Small intestine (tissue), 16 donors: ENCODE data around the gene ITGB8. TPM values are rescaled to one million over a fixed set of nuclear protein-coding genes. Genes with fewer than 3 reads are reported as not detected.

Source experiments
- DNase-seq, 2 donors: peaks; one replicate each; pipeline versions ENCODE4 v3.0.0 to v3.0.0-alpha.2; 2013
- FAIRE-seq: peaks from 2 replicates; lab custom pipeline; 2012; peaks lifted over from hg19 to GRCh38; lab: Jason Lieb, UNC
- H3K27ac ChIP-seq, 3 donors: one replicate each; pipeline ENCODE4 v1.5.1; 2013; ENCODE audit warnings: low read length in 2 of 3, mild to moderate bottlenecking in 2 of 3, control low read depth in 1 of 3, inconsistent platforms in 1 of 3, low read depth in 1 of 3, moderate library complexity in 1 of 3
- H3K27me3 ChIP-seq, 3 donors: one replicate each; pipeline ENCODE4 v1.6.1; 2013; ENCODE audit warnings: low read length in 3 of 3, inconsistent platforms in 1 of 3; ENCODE audit not compliant: control insufficient read depth in 3 of 3, insufficient read depth in 3 of 3
- H3K36me3 ChIP-seq, 3 donors: one replicate each; pipeline ENCODE4 v1.6.1; 2013; ENCODE audit warnings: low read length in 3 of 3, inconsistent platforms in 1 of 3, low read depth in 1 of 3, mild to moderate bottlenecking in 1 of 3, moderate library complexity in 1 of 3; ENCODE audit not compliant: control insufficient read depth in 3 of 3, insufficient read depth in 2 of 3
- H3K4me1 ChIP-seq, 3 donors: one replicate each; pipeline ENCODE4 v1.6.1; 2013; ENCODE audit warnings: low read length in 2 of 3, inconsistent platforms in 1 of 3, low read depth in 1 of 3, mild to moderate bottlenecking in 1 of 3, moderate library complexity in 1 of 3; ENCODE audit not compliant: control insufficient read depth in 3 of 3, insufficient read depth in 2 of 3
- H3K4me3 ChIP-seq, 3 donors: one replicate each; pipeline ENCODE4 v1.5.1; 2013; ENCODE audit warnings: low read length in 3 of 3, control low read depth in 1 of 3, inconsistent platforms in 1 of 3, low read depth in 1 of 3, mild to moderate bottlenecking in 1 of 3, moderate library complexity in 1 of 3
- H3K9me3 ChIP-seq, 2 donors: one replicate each; pipeline ENCODE4 v1.6.1; 2013; ENCODE audit warnings: low read depth in 1 of 2, low read length in 1 of 2; ENCODE audit not compliant: control insufficient read depth in 2 of 2, insufficient read depth in 1 of 2
- WGBS, 3 donors: extraction: QIAGEN DNeasy Blood & Tissue Kit; methylation state at CpG; one replicate each; pipeline ENCODE4 v1.1.7; 2013; 5-methylcytosine and 5-hydroxymethylcytosine counted together
- long read RNA-seq, 10 donors: transcript quantifications; one replicate each; lab custom pipeline, GENCODE V29; 2026
- polyA plus RNA-seq, 4 donors: library from polyadenylated mRNA; stranded (reverse) in 3 of 4; unstranded in 1 of 4; fragments of 200-250 nt in 3 of 4; fragments of 120-200 nt in 1 of 4; gene quantifications; one replicate each; pipeline versions ENCODE4 v1.2.1 to v1.2.3, GENCODE V29; 2013
- donor health status: healthy with polysubstance abuse.
- donor health status: control.
- donor health status: control.
- donor health status: Bipolar disorder and iron deficiency.
- donor health status: healthy.

The ITGB8 gene
- polyA plus RNA-seq: 10 to 100 TPM in 1 of 4 donors, 1 to 10 TPM in 1, under 1 TPM in 2; 0.45 to 37.7 (median 1.9) TPM
- long read RNA-seq, donor 1, partial matches to known transcripts: 0 of 1 reads
- long read RNA-seq, donor 1, other reads (novel, unspliced or antisense): 0 of 1 reads
- long read RNA-seq, donor 2, full-length matches to known transcripts: 2 of 2 reads
- long read RNA-seq, donor 2, partial matches to known transcripts: 0 of 2 reads
- long read RNA-seq, donor 2, other reads (novel, unspliced or antisense): 0 of 2 reads
- long read RNA-seq, donor 3: 0 reads
- long read RNA-seq, donor 4: 0 reads
- long read RNA-seq, donor 5: 0 reads
- long read RNA-seq, donor 6, full-length matches to known transcripts: 1 of 1 reads
- long read RNA-seq, donor 6, partial matches to known transcripts: 0 of 1 reads
- long read RNA-seq, donor 6, other reads (novel, unspliced or antisense): 0 of 1 reads
- long read RNA-seq, donor 7: 0 reads
- long read RNA-seq, donor 8: 0 reads
- long read RNA-seq, donor 9: 0 reads
- long read RNA-seq, donor 10: 0 reads

DNA sequence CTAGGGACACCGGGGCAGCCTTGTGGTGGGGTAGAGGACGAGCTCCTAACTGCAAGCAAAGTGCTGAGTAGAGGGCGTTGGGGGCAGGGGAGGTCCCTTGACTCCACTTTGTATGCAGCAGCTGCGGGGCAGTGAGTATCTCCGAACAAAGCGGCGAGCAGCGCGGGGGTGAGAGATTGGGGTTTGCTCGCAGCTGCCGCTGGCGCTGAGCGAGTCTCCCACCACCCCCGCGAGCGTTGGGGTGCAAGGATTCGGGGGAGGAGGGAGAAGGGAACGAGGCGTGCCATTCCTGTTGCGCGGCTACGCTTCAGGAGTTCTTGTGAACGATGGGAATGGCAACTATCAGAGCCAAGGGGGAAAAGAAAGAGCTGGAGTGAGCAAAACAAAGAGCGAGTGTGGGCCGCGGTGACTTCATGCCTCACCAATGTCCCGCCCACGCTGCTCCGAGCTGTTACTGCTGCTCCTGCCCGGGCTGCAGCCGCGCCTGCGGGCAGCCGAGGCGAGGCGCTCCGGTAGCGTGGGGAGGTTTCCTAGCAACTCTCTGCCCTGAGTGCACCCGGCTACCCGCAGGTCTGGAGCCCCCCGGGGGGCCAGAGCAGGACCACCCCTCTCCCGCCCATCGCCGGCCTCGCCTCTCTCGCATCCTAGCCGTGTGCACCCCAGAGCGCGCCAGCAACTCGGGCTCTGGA lies at the start of gene ITGB8:
ITGB8 (plus strand) TSS at position 662 of the 689 bp plus-strand sequence. CDS start 907 bp downstream, outside the sequence.
- WGBS, 3 donors: 0% methylated on average over 41 to 50 of the region's 50 CpGs
- Histone ChIP-seq H3K36me3 (no peaks in the 10 kb centered on the region), H3K4me3 (peak within 1 kb of the TSS; percentile 50 to 80 (median 74)), H3K9me3 (no peaks in the 10 kb centered on the region), H3K27ac (peak within 1 kb of the TSS; percentile 87 to 98 (median 96)), H3K27me3 (no peaks in the 10 kb centered on the region), H3K4me1 (peaks cover 0 to 16% (median 0%) of the 10 kb centered on the region in 3 donors)
- DNase-seq (peak; percentile 81 to 91), FAIRE-seq (no peak)

DNA sequence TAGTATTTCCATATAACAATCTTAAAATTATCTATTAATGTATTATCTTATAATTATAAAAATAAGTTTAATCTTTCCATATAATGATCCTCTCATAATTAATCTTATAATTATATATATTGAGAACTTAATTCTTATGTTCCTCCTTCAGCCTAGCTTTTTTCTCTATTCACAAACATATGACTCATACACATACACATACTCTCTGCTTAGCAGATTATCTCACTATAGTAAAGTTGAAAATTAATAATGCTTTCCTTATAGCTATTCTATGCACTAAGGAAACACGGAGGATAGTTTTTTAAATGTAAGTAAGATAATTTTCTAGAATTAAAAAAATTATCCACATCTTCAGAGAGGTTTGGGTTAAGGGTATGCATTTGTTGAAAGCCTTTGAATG lies 47.7 kb upstream of the ITGB8 start:
- Histone ChIP-seq H3K9me3 (no peaks in the 10 kb centered on the region), H3K27ac (no peak overlapping the region), H3K4me1 (peaks cover 0 to 11% (median 0%) of the 10 kb centered on the region in 3 donors), H3K4me3 (no peak overlapping the region), H3K36me3 (no peaks in the 10 kb centered on the region), H3K27me3 (no peaks in the 10 kb centered on the region)
- no peak for DNase-seq
- 53 to 71% (median 63%) methylated on average over 1 of the region's 1 CpG for WGBS, 3 donors
- peak; percentile 89 for FAIRE-seq

DNA sequence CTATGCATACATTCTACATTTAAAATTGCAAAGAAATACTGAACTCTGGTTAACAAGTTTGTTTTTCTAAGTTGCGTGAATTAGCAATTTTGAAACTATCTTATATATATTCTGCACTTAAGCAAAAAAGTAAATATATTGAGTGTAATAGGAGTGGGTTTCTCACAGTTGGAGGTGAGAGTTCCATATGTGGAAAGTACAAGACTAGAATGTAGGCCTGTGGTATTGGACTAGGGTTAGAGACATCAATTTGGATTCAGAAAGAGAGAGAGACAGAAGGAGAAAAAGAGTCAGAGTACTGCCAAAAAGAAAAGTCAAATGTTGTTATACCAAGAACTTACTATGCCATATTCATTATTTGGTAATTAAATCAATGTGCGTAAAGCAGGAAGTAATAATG lies 47.3 kb upstream of the ITGB8 start:
- 87 to 90% (median 89%) methylated on average over 2 of the region's 2 CpGs for WGBS, 3 donors
- Histone ChIP-seq H3K4me3 (no peak overlapping the region), H3K27me3 (no peaks in the 10 kb centered on the region), H3K9me3 (no peaks in the 10 kb centered on the region), H3K4me1 (peaks cover 0 to 11% (median 0%) of the 10 kb centered on the region in 3 donors), H3K27ac (no peak overlapping the region), H3K36me3 (no peaks in the 10 kb centered on the region)
- DNase-seq (no peak), FAIRE-seq (no peak)

DNA sequence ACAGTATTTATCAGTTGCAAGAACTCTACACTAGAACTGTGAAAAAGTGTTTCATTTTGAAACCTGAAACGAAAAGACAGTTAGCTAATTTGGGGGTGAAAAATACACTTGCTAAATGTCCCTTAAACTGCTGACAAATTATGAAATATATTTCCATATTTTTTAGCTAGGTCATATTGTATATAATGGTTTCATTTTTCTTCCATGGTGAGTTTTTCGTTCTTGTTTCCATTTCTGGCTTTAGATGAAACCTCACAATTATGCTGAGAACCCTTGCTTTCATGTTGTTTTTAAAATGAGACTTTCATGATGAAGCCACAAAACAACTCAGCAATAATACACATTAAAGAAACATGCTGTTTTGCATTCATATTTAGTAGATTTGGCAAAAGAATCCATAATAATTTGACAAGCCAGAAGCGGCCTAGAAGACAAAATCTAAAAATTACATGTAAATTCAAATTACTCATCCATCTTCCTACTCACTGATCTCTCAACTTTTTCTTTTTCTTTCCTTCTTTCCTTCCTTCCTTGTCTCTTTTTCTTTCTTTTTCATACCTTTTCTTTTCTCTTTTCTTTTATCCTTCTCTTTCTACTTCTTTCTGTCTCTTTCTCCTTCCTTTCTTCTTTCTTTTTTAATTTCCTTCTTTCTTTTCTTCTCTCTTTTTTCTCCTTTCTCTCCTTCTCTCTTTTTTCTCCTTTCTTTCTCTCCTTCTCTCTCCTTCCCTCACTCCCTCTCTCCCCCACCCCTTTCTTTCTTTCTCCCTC lies 46.5 kb upstream of the ITGB8 start:
- H3K27ac ChIP-seq: no peak overlapping the region
- no peaks in the 10 kb centered on the region for H3K27me3 ChIP-seq
- no peaks in the 10 kb centered on the region for H3K36me3 ChIP-seq
- H3K4me1 ChIP-seq: peaks cover 0 to 11% (median 0%) of the 10 kb centered on the region in 3 donors
- H3K9me3 ChIP-seq: no peaks in the 10 kb centered on the region
- FAIRE-seq (peak; percentile 61), DNase-seq (no peak)
- H3K4me3 ChIP-seq: no peak overlapping the region
- 68 to 81% (median 74%) methylated on average over 3 of the region's 3 CpGs for WGBS, 3 donors

DNA sequence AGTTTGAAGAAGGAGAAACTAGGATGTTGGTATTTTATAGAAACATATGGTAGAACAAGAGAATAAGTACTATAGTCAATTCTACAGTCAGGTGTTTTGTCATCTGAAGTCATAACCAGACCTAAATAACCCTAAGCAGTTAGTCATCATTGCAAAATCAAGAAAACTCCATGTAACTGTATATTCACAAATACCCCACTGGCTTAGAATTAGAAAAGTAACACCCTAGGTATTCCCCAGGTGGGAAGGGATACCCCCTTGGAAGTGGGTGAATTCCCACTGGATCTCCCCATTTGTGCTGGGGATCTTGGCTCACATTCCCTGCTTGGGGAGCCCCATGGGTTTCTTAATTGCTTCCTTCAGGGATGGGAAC lies 45.9 kb upstream of the ITGB8 start:
- H3K36me3 ChIP-seq: no peaks in the 10 kb centered on the region
- H3K4me1 ChIP-seq: peaks cover 0 to 11% (median 0%) of the 10 kb centered on the region in 3 donors
- H3K4me3 ChIP-seq: no peak overlapping the region
- FAIRE-seq: no peak
- H3K27ac ChIP-seq: no peak overlapping the region
- no peak for DNase-seq
- no peaks in the 10 kb centered on the region for H3K27me3 ChIP-seq
- no peaks in the 10 kb centered on the region for H3K9me3 ChIP-seq

DNA sequence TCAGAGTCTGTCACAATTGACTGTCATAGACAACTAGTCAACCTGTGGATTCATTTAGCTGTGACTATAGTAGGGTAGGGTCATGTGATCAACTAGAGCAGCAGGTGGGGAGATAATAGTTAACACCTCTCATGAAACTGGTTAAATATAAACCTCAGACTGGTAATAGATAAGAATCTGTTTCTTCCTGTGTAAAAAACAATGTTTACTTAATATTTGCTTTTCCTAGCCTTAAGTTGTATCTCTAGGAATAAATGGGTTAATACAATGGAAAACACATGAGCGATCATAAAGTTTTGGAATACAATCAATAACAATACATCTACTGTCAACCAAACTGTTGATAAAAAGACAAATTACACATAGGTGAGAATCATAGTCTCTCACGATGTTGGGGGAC lies 43.4 kb upstream of the ITGB8 start:
- Histone ChIP-seq H3K27ac (no peak overlapping the region), H3K4me3 (no peak overlapping the region), H3K27me3 (no peaks in the 10 kb centered on the region), H3K4me1 (peaks cover 0 to 11% (median 0%) of the 10 kb centered on the region in 3 donors), H3K36me3 (no peaks in the 10 kb centered on the region), H3K9me3 (no peaks in the 10 kb centered on the region)
- peak; percentile 17 to 50 for DNase-seq
- FAIRE-seq: peak; percentile 26
- WGBS, 3 donors: 33 to 72% (median 52%) methylated on average over 2 of the region's 2 CpGs

DNA sequence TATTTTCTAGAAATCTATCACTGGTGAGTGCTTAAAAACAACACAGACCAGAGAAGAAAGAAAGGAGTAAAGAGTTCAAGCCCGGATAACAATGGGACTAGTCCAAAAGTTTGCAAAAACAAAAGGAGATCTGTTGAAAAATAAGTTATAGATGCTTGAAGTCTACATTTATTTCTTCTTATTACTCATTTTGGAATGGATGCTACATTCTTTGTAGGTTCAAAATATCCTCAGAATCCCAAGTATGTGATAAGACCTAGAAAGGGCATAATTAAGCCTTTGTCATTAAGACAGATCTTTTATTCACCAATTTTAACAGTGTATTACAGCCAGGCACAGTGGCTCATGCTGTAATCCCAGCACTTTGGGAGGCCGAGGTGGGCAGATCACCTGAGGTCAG lies 42.7 kb upstream of the ITGB8 start:
- WGBS, 3 donors: 84 to 93% (median 92%) methylated on average over 2 of the region's 2 CpGs
- Histone ChIP-seq H3K4me1 (peaks cover 0 to 11% (median 0%) of the 10 kb centered on the region in 3 donors), H3K9me3 (no peaks in the 10 kb centered on the region), H3K27me3 (no peaks in the 10 kb centered on the region), H3K4me3 (no peak overlapping the region), H3K36me3 (no peaks in the 10 kb centered on the region), H3K27ac (no peak overlapping the region)
- no peak for DNase-seq
- FAIRE-seq: no peak
